Ovary (tissue), 9 donors: ENCODE data around the gene ODAD4. TPM values are rescaled to one million over a fixed set of nuclear protein-coding genes. Genes with fewer than 3 reads are reported as not detected.

Experiments
- DNase-seq, 5 donors: peaks; one replicate each; pipeline ENCODE4 v3.0.0-alpha.2; 2019 to 2020
- H3K27ac ChIP-seq, 2 donors: fragments of 200-600 bp; one replicate each; pipeline versions ENCODE4 v1.5.1 to v1.8.0; 2019 to 2022
- H3K27me3 ChIP-seq: fragments of 200-600 bp; one replicate; pipeline ENCODE4 v1.8.0; 2022
- H3K36me3 ChIP-seq: fragments of 200-600 bp; sonication (generic); one replicate; pipeline ENCODE4 v1.5.1; 2019
- H3K4me1 ChIP-seq: one replicate; pipeline ENCODE4 v1.8.1; 2013; ENCODE audit warnings: mild to moderate bottlenecking, moderate library complexity; ENCODE audit not compliant: insufficient read depth
- H3K4me3 ChIP-seq: fragments of 200-600 bp; sonication (generic); one replicate; pipeline ENCODE4 v1.5.1; 2017
- H3K9me3 ChIP-seq, 2 donors: fragments of 200-600 bp in 1 of 2; sonication (generic) in 1 of 2; one replicate each; pipeline versions ENCODE4 v1.5.1 to v1.8.1; 2013 to 2019; ENCODE audit warnings: mild to moderate bottlenecking in 1 of 2, moderate library complexity in 1 of 2
- EP300 ChIP-seq: sonication (generic); formaldehyde crosslinking; IDR thresholded peaks from one replicate; pipeline ENCODE4 v1.6.1; 2017; ENCODE audit warnings: antibody characterized with exemption
- POLR2A ChIP-seq: fragments of 450-650 bp; IDR thresholded peaks from one replicate; pipeline ENCODE4 v1.6.1; 2017; ENCODE audit warnings: antibody characterized with exemption, mild to moderate bottlenecking, moderate library complexity
- WGBS, 3 donors: extraction: QIAGEN DNeasy Blood & Tissue Kit in 1 of 3; methylation state at CpG; one replicate each; pipeline versions ENCODE4 v1.1.5 to v1.1.7; 2013 to 2017; 5-methylcytosine and 5-hydroxymethylcytosine counted together
- intact Hi-C, 4 donors: fragments of 100-400 bp; cut with DNase I; formaldehyde crosslinking; loops; one replicate each; pipeline versions ENCODE4 v1.11.0 to v1.15.1; 2022 to 2023
- polyA plus RNA-seq, 2 donors: library from polyadenylated mRNA; stranded (reverse); fragments of 200-250 nt in 1 of 2; fragments of 350-450 nt in 1 of 2; fragmentation: Illumina TruSeq in 1 of 2; extraction: RNeasy Lipid Tissue Mini Kit (QIAGEN cat#74804) in 1 of 2; gene quantifications; one replicate each; pipeline ENCODE4 v1.2.3, GENCODE V29; 2013 to 2014
- total RNA-seq, 7 donors: library from RNA; depleted of rRNA in 2 of 7; stranded (reverse); fragments of >200 nt in 2 of 7; fragmentation: NEBNext Ultra II Directional in 3 of 7; extraction: Animal tissue kit (Norgen Biotek cat#: 25700) in 3 of 7; gene quantifications; one replicate each; pipeline versions ENCODE4 v1.1.0 to v1.2.4, GENCODE V29; 2016 to 2023
- TF ChIP-seq, protein P1 (sequence below), 3 donors: fragments of 450-650 bp in 2 of 3; fragments of 200-600 bp in 1 of 3; IDR thresholded peaks; one replicate each; pipeline versions ENCODE4 v1.5.1 to v1.8.0; 2016 to 2022; ENCODE audit warnings: antibody characterized with exemption in 3 of 3, mild to moderate bottlenecking in 1 of 3
- donor health status: DM: no; HTN: no; CAD: no; lungs with moderate emphysema.
- donor health status: DM: no; HTN: no; CAD: no.
- donor health status: Bipolar disorder and iron deficiency.
- donor health status: DM: yes; HTN: yes; CAD: no.
- donor health status: DM: no; HTN: no; CAD: no.
- donor health status: DM: yes; HTN: yes; CAD: no.

Gene ODAD4
- total and polyA plus RNA-seq, 9 donors, result 1.1 to 11.0 (median 2.1) TPM

- TF ChIP-seq POLR2A, result no peak
- no peaks in the 10 kb centered on the region for H3K36me3 ChIP-seq
- intact Hi-C loops, result no loop called here
- DNase-seq, result peak in 3 of 5 donors; percentile 21 to 44 (median 43)
- H3K27me3 ChIP-seq, result no peaks in the 10 kb centered on the region
- H3K27ac ChIP-seq, result no peak overlapping the region
- no peak overlapping the region for H3K4me3 ChIP-seq
- WGBS, 3 donors, result 41 to 54% (median 50%) methylated on average over 7 of the region's 7 CpGs
- peaks cover 3% of the 10 kb centered on the region for H3K4me1 ChIP-seq
- H3K9me3 ChIP-seq, result no peaks in the 10 kb centered on the region
Measured at GRCh38 chr17:41894791-41895331, 35.6 kb upstream of the ODAD4 start.

GRCh38 chr17:41895617-41896016, 34.8 kb upstream of the ODAD4 start:
- H3K4me3 ChIP-seq, result no peak overlapping the region
- H3K36me3 ChIP-seq, result no peaks in the 10 kb centered on the region
- no peaks in the 10 kb centered on the region for H3K9me3 ChIP-seq
- TF ChIP-seq POLR2A (no peak), EP300 (no peak)
- TF ChIP-seq, protein P1, sequence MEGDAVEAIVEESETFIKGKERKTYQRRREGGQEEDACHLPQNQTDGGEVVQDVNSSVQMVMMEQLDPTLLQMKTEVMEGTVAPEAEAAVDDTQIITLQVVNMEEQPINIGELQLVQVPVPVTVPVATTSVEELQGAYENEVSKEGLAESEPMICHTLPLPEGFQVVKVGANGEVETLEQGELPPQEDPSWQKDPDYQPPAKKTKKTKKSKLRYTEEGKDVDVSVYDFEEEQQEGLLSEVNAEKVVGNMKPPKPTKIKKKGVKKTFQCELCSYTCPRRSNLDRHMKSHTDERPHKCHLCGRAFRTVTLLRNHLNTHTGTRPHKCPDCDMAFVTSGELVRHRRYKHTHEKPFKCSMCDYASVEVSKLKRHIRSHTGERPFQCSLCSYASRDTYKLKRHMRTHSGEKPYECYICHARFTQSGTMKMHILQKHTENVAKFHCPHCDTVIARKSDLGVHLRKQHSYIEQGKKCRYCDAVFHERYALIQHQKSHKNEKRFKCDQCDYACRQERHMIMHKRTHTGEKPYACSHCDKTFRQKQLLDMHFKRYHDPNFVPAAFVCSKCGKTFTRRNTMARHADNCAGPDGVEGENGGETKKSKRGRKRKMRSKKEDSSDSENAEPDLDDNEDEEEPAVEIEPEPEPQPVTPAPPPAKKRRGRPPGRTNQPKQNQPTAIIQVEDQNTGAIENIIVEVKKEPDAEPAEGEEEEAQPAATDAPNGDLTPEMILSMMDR (IDR thresholded peaks at IDR 0.05), result no peak
- intact Hi-C loops, result no loop called here
- 10 to 27% (median 14%) methylated on average over 5 of the region's 5 CpGs for WGBS, 3 donors
- no peak overlapping the region for H3K27ac ChIP-seq
- no peaks in the 10 kb centered on the region for H3K27me3 ChIP-seq
- peak; percentile 41 to 62 (median 52) for DNase-seq
- H3K4me1 ChIP-seq, result peaks cover 3% of the 10 kb centered on the region

GRCh38 chr17:41896726-41897125, 33.7 kb upstream of the ODAD4 start:
- H3K27ac ChIP-seq, result no peak overlapping the region
- DNase-seq, result no peak
- H3K4me1 ChIP-seq, result peaks cover 3% of the 10 kb centered on the region
- H3K36me3 ChIP-seq, result no peaks in the 10 kb centered on the region
- 85 to 91% (median 85%) methylated on average over 6 of the region's 6 CpGs for WGBS, 3 donors
- H3K27me3 ChIP-seq, result no peaks in the 10 kb centered on the region
- intact Hi-C loops, result no loop called here
- H3K4me3 ChIP-seq, result no peak overlapping the region
- no peak for TF ChIP-seq EP300
- TF ChIP-seq, protein P1 (IDR thresholded peaks at IDR 0.05), result no peak
- no peak for TF ChIP-seq POLR2A
- H3K9me3 ChIP-seq, result no peaks in the 10 kb centered on the region

DNA sequence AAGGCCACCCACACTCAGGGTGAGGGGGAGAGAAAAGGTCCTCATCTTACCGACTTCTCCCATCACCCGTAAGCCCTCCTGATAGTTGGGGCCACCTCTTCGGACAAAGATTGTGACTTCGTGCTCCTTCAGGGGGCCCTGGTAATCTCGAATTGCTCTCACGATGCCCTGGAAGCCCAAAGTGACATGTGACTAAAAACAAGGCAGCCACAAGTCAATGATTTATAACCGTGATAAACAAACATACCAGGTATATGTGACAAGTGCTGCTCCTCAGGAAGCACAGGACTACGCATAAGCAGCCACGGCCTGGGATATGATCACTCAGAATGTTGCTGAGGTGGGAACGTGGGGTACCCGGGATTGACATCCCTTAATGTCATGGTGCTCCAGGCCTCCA, 28.8 kb upstream of the ODAD4 start:
- H3K27ac ChIP-seq, result no peak overlapping the region
- H3K27me3 ChIP-seq, result no peaks in the 10 kb centered on the region
- intact Hi-C loops, result no loop called here
- no peaks in the 10 kb centered on the region for H3K9me3 ChIP-seq
- H3K36me3 ChIP-seq, result no peaks in the 10 kb centered on the region
- DNase-seq, result no peak
- H3K4me3 ChIP-seq, result no peak overlapping the region
- no peaks in the 10 kb centered on the region for H3K4me1 ChIP-seq
- TF ChIP-seq EP300 (no peak), POLR2A (no peak)
- TF ChIP-seq, protein P1 (IDR thresholded peaks at IDR 0.05), result no peak
- 81 to 86% (median 85%) methylated on average over 11 of the region's 11 CpGs for WGBS, 3 donors

DNA sequence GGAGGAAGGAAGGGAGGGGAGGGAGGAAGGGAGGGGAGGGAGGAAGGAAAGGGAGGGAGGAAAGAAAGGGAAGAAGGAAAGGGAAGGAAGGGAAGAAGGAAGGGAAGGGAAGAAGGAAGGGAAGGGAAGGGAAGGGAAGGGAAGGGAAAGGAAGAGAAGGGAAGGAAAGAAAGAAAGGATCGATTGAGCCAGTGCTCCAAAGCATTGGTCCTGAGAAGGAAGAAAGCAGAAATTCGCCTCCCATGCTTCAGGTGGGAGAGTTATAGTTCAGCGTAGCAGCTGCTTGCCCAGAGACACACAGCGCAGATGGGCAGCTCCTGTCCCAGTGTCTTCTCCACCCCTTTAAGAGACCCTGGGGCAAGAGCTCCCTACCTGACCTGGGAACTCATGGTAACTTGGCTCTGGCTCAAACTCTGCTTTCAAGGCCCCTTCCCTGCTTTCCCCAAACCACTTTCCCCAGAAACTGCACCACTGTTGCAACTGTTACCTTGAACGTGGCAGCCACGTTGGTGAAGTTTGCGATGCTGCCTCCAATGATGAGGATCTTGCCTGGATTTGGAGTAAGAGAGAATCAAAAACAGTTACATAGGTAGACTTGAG, 26.1 kb upstream of the ODAD4 start:
- no peaks in the 10 kb centered on the region for H3K36me3 ChIP-seq

More for the DNA sequence above, 26.1 kb upstream of the ODAD4 start:
- Histone ChIP-seq H3K9me3 (no peaks in the 10 kb centered on the region), H3K27ac (no peak overlapping the region), H3K27me3 (no peaks in the 10 kb centered on the region), H3K4me3 (no peak overlapping the region), H3K4me1 (no peaks in the 10 kb centered on the region)
- WGBS, 3 donors, result 89 to 90% (median 89%) methylated on average over 7 of the region's 7 CpGs
- DNase-seq, result no peak
- TF ChIP-seq, protein P1 (IDR thresholded peaks at IDR 0.05), result no peak
- TF ChIP-seq EP300 (no peak), POLR2A (no peak)
- intact Hi-C loops, result no loop called here
